Measurements from ENCODE around the gene SLC7A1. TPM values are rescaled to one million over a fixed set of nuclear protein-coding genes. Genes with fewer than 3 reads are reported as not detected.

SLC7A1 gene
- total RNA-seq, 1 donor = 28.1 TPM

- TF ChIP-seq, protein P1, sequence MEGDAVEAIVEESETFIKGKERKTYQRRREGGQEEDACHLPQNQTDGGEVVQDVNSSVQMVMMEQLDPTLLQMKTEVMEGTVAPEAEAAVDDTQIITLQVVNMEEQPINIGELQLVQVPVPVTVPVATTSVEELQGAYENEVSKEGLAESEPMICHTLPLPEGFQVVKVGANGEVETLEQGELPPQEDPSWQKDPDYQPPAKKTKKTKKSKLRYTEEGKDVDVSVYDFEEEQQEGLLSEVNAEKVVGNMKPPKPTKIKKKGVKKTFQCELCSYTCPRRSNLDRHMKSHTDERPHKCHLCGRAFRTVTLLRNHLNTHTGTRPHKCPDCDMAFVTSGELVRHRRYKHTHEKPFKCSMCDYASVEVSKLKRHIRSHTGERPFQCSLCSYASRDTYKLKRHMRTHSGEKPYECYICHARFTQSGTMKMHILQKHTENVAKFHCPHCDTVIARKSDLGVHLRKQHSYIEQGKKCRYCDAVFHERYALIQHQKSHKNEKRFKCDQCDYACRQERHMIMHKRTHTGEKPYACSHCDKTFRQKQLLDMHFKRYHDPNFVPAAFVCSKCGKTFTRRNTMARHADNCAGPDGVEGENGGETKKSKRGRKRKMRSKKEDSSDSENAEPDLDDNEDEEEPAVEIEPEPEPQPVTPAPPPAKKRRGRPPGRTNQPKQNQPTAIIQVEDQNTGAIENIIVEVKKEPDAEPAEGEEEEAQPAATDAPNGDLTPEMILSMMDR (IDR thresholded peaks at IDR 0.05; ENCODE audit: insufficient read depth, low read depth, low read length) = no peak
- no peak overlapping the region for H3K4me3 ChIP-seq (ENCODE audit: low read depth, low read length)
- DNase-seq (ENCODE audit: low read depth) = peak; percentile 41
Observed at GRCh38 chr13:29548722-29549121, 46.8 kb downstream of the SLC7A1 start.

GRCh38 chr13:29547153-29547552, 48.3 kb downstream of the SLC7A1 start:
- TF ChIP-seq, protein P1 (IDR thresholded peaks at IDR 0.05; ENCODE audit: insufficient read depth, low read depth, low read length) = no peak
- DNase-seq (ENCODE audit: low read depth) = peak; percentile 25

GRCh38 chr13:29546662-29547061, 48.8 kb downstream of the SLC7A1 start:
- TF ChIP-seq, protein P1 (IDR thresholded peaks at IDR 0.05; ENCODE audit: insufficient read depth, low read depth, low read length) = no peak
- no peak overlapping the region for H3K4me3 ChIP-seq (ENCODE audit: low read depth, low read length)
- DNase-seq (ENCODE audit: low read depth) = no peak

More at GRCh38 chr13:29547153-29547552, 48.3 kb downstream of the SLC7A1 start:
- no peak overlapping the region for H3K4me3 ChIP-seq (ENCODE audit: low read depth, low read length)

DNA sequence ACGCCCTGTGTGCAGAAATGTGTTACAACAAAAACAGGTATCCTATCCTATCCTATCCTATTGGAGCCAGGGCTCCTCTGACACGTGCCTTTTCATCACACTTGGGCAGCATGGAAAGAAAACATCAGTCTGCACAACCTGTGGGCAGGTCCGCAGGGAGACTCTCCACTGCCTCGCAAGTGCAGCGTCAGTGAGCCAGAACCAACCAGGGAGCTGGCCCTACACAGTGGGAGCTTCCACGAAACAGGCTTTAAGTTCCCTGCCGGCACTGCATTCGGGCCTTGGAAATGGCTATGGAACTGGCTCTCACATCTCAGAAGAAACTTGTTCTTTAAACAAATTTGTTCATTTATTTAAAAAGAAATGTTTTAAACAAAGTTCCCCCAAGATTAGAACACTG, 49.5 kb downstream of the SLC7A1 start:
- TF ChIP-seq, protein P1 (IDR thresholded peaks at IDR 0.05; ENCODE audit: insufficient read depth, low read depth, low read length) = no peak
- H3K4me3 ChIP-seq (ENCODE audit: low read depth, low read length) = no peak overlapping the region
- no peak for DNase-seq (ENCODE audit: low read depth)

DNA sequence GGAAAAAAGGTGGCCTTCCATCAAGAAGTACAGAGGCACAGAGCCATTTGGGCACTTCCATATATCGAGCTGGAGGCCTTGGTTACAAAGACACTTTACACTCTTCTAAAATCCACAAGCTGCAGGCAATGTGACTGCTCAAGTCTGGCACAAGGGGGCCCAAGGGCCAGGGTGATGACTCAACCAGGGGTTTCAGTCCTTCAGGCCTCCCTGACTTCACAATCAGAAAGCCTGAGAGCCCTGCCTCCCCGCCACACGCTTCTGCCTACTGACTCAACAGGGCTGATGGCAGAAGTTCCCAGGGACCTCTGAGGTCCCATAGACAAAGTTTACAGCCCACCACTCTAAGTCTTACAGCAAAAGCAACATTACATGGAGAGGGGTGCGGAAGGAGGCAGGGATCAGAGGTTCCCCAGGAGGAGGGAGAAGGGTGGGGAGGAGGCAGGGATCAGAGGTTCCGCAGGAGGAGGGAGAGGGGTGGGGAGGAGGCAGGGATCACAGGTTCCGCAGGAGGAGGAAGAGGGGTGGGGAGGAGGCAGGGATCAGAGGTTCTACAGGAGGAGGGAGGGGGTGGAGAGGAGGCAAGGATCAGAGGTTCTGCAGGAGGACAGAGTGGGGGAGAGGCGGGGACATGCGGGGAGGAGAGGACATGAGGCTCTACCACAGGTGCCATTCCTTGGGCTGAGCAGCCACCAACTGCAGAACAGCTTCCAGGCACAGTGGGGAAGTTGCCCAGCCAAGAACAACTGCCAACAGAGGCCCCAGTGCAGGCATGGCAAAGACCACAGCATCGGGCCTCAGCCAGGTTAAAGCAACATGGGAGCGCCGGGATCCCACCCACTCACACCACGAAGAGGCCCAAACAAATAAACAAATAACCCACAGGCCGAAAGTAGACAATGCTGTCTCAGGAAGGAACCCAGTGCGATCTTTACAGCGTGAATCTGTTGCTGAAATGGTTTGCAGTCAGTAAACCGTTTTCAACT, 52.0 kb downstream of the SLC7A1 start:
- TF ChIP-seq, protein P1 (IDR thresholded peaks at IDR 0.05; ENCODE audit: insufficient read depth, low read depth, low read length) = peak; percentile 20
- DNase-seq (ENCODE audit: low read depth) = peak; percentile 48
- no peak overlapping the region for H3K4me3 ChIP-seq (ENCODE audit: low read depth, low read length)

DNA sequence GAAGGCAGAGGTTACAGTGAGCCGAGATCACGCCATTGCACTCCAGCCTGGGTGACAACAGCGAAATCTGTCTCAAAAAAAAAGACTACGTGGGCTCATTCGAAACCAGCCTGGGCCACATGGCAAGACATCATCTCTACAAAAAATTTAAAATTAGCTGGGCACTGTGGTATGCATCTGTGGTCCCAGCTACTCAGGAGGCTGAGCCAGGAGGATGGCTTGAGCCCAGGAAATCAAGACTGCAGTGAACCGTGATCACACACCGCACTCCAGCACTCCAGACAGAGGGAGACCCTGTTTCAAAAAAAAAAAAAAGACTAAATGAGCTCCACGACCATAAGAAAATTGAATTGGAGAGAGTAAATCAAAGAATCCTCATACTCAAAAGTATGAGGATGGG, 53.1 kb downstream of the SLC7A1 start:
- TF ChIP-seq, protein P1 (IDR thresholded peaks at IDR 0.05; ENCODE audit: insufficient read depth, low read depth, low read length) = no peak
- H3K4me3 ChIP-seq (ENCODE audit: low read depth, low read length) = no peak overlapping the region
- no peak for DNase-seq (ENCODE audit: low read depth)

Data from fibroblast of villous mesenchyme (primary cell).